ELR (cell line): ENCODE measurements around the gene OMA1.
"Not testable (repeated sequence)": the region's sequence is repeated elsewhere in the genome, so short reads cannot be mapped to it uniquely, and the experiment has no call there.

ENCODE experiments used
- DNase-seq: peaks from one replicate; pipeline ENCODE4 v3.0.0-alpha.2; 2015; ENCODE audit warnings: low read depth

Gene OMA1

DNA sequence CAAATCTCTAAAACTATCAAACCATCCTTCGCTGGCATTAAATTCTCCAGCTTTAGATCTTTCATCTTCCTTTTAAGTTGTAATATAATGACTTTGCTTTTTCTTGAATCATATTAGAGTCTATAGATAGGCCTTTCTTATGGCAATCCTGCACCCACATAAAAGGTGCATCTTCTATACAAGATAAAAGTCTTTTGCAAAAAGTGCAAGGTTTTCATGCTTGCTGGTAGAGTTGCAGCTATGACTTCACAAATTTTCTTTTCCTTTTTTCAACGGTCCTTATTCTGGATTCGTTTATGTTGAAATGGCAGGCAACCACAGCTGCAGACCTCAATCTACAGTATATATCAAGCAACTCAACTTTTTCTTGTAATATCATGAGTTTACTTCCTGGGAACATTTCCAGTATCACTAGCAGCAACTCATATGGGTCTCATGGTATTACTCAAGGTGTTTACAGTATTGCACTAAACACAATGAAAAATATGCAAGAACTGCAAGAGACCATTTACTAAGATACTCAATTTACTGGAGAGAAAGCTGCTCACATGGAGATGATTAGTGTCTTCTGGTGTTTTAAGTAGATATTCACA, 22.1 kb downstream of the OMA1 start:
- no peak for DNase-seq

DNA sequence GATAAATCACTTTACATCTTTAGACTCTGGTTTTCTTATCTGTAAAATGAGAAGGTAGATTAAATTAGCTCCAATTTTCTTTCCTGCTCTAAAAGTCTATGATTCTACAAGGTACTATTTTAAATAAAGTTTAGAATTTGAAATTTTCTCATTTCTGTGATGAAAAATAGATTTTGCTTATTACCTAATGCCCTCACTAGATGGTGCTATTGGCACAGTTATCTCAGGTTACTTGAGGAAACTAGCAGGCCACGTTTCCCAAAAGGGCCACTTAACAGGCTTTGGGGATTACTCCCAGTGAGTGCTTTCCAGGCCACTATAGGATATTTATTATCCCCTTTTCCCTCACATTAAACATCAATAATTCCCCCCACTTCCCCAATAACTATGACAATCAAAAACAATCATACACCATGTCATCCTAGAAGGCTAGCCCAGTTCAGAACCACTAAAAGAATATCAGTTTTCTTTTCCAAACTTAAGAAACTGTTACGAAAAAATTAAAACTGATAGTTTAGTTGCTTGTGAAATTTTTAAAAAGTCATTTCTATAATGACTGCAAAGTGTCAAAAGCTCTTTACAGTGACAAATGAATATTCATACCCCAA, 30.6 kb downstream of the OMA1 start:
- DNase-seq: peak; percentile 85

DNA sequence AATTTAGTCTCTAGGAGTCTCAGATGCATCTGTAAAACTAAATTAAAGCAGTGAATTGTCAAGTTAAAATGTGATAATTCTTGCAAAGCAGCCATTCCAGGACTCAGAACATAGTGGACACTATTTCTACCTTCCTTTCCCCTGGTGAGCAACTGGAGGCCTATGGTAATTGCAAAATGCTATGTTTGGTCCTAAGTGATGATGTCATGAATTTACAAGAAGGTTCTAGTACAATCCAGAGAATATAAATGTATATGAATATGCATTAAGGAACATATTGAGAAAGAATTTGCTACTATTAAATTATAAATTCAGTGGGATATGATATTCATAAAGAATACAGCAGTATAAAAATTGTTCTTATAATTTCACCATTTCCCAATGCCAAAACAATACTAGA, 32.6 kb downstream of the OMA1 start:
- no peak for DNase-seq

DNA sequence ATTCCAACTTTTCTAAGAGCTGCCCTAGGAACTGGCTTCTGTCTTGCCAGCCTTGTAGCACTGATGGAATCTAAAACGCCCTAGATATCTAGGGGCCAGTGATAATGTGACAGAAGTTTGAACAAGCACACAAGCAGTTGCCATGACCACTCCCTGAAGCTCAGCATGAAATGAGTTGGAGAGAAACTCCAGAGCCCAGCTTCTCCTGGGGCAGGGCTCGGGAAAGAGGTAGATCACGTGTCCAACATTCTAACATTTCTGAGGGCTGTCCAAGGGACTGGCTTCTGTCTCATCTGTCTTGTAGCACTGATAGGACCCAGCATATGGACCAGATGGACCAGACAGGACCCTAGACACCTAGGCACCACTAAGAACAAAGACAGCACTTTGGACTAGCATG, 37.9 kb downstream of the OMA1 start:
- DNase-seq: no peak

DNA sequence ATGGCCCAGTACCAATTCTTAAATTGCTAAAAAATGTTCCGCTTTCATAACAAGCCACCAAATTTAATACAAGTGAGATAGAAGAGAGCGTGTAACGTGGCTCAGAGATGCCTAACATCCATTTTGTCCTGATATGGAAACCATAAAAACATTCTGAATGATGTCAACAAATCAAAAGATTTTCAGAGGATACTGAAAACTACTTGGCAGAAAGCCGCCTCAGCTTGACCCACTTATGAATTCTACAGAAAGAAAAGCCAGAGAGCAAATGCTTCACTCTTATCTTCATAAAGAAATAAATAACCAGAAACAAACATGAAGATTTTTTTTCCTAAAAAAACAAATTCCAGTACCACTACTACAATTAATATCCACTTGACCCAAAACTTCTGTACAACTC, 41.2 kb downstream of the OMA1 start:
- no peak for DNase-seq

DNA sequence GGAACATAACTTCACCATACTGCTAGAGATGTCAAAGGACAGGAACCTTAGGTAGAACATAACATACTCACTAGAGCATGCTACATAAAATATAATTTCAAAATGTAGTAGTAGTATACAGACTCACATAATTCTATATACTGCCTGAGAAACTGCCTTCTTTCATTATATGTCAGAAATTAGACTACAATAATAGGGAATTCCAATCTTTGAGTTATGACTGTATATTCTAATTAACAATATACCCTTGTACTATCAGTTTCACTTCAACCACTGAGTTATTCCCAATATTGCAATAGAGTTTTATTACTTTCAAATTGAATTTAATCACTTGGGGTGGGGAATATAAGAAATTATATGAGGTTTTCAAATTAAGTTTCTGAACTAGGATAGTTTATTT, 44.0 kb downstream of the OMA1 start:
- no peak for DNase-seq

DNA sequence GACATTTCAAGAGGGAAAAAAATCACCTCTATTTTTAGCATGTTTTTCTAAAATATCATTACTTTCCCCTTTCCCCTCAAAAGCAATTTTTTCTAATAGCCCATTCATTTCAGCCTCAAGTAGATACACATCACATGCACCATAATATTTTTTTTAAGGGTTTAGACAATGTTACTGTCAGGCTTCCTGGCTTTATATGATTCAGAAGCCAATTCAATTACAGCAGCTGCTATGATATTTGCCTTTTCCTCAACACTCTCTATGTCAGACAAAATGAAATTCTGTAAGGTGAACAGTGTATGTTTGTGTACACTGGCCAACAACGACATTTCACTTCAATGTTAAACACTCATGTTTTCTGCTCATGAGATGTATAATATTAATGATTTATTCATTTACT, 46.5 kb downstream of the OMA1 start:
- no peak for DNase-seq

DNA sequence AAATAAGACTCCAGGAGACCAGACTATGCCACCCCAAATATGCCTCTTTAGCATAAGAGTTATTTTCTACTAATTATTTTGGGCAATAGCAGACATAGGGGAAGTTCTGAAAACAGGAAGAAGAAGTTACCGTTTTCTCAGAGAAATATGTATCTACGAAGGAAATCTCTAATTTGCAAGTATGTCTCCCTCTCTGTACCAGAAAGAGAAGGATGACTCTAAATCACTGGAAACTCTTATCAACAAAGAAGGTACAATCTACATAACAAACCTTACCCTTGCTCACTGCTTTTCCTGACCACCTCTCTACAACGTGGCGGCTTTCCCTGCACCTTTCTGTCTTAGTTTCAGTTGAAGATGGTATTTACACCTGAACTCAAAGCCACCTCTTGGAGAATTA, 49.0 kb downstream of the OMA1 start:
- DNase-seq: no peak

DNA sequence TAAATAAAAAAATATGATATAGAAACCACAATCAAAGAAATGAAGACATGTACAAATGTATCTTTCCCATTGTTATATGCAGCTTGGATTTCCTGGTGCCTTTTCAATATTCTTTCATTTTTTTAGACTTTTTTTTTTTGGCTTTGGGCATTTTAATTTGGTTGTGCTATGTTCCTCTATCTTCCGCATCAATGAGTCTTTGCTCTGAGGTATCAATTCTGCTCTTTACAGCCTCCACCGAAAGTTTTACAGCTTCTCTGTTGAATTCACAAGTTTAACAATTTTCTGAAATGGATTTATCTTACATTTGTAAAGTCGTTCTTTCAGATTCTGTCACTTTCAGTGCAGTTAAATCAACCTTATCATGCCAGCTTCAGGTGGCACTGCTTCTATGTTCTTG, 50.5 kb downstream of the OMA1 start:
- DNase-seq: no peak

DNA sequence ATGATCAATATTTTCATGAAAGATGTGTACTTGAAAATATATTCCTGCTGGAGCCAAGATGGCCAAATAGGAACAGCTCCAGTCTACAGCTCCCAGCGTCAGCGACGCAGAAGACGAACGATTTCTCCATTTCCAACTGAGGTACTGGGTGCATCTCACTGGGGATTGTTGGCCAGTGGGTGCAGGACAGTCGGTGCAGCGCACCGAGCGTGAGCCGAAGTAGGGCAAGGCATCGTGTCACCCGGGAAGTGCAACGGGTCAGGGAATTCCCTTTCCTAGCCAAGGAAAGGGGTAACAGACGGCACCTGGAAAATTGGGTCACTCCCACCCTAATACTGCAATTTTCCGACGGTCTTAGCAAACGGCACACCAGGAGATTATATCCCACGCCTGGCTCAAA, 57.6 kb downstream of the OMA1 start:
- not testable (repeated sequence) for DNase-seq

DNA sequence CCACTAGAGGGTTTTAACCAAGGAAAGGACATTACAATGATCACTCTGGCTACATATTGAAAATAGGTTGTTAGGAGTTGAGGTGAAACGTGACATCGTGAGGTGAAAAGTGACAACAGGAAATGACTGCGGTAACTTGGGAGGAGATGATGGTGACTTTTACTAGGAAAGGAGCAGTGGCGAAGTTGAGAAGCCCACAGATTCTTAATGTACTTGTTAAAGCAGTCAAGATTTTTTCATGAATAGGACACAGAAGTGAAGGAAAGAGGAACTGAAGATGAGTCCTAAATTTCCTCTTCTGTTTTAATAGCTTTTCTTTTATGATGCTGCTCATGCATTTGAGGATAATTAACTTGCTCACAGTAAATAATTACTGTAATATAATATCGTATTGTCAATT, 59.5 kb downstream of the OMA1 start:
- DNase-seq: no peak

DNA sequence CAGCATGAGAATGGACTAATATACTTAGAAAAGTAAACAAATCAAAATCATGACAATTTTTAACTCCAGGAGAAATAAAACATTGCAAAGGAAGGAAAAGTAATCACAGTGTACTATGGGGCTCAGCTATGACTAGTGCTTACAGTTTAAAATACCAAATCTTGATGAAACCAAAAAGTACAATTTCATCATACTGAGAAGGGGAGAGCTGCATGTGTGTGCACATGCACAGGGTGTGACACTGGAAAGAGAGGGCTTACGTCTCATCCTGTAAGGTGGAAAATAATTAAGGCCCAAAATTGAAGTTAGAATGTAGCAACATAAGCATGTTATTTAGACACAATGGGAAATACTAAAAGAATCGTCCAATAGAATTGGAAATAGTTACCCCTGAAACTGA, 64.6 kb downstream of the OMA1 start:
- no peak for DNase-seq

DNA sequence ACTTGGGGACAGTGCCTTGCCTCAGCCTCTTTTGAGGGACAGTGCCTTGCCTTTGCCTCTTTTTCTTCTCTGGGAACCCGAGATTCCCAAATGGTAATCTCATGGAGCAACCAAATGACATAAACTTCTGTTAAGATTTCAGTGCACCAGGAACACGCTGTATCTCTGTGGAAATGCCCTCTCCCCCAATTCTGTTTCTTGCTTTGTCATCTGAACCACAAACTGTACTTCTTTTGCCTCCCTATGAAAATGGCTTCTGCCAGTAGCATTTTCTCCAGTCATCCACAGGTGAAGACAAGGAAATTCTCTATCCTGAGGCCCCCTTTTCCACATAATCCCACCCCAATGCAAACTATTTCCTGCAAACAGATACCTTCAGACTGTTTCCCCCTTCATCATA, 66.3 kb downstream of the OMA1 start:
- DNase-seq: no peak

DNA sequence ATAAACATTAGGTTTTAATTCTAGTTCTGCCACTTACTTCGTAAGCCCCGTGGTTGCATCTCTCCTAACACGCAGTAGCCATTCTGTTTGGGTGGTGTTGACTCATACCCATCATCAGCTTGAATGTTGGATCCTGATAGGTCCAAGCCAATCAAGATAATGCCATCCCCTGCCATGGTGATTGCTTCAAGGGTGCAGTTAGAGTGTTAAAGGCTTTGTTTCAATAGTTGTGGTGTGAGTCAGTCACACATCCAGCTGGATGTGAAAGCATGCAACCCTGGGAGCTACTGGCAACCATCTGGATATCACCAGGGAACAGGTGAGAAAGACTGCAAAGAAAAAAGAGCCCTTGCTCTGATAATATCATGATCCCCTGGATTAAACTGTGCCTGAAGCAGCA, 69.1 kb downstream of the OMA1 start:
- DNase-seq: no peak

DNA sequence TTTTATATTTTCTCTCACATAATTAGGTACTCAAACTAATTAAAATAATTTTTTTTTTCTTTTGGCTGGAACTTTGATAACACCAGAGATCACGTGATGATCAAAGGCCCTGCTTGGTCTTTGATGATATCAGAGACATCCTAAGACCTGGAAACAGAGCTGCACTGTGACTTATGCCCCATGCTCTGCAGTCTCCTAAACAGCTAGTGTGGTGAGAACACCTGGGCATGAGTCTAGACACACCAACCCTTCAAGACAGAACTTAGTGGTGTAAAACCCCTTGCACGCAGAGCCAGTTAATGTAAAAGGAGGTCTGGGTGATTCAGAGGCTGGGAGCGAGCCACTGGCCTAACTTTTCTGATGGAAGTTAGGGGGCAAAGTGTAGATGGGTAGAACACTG, 70.3 kb downstream of the OMA1 start:
- no peak for DNase-seq

DNA sequence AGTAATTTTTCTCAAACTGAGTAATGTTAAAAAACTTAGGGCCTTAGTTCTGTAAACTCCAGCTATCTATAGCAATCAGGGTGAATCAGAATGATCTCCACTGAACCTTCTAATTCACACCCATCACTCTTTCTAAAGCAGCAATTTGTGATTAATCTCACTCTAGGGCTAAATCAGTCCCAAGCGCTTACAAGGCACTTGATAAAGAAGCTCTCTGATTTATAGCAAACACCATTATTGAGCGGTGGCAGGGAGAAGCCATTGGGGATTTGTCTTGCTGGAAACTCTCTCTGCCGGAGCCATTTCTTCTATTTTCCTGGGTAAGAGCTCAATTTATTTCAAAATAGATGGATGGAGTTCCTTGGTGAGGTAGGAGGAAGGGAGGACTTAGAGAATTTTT, 77.0 kb downstream of the OMA1 start:
- DNase-seq: no peak

DNA sequence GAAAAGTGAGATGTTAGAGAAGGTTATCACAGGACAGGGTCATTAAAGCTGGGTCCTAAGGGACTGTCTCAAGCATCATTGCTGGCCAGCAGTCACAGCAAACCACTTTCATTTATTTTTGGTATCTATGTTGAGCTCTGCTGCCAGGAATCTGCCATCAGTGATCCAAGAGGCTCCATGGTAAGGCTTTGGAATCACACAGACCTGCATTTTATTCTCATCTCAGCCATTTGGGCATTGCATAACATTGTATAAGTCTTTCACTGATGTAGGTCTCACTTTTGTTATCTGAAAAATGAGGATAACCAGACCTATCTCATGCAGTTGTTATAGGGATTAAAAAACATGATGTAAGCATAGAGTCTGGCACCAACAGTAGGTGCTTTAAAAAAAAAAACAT, 77.5 kb downstream of the OMA1 start:
- no peak for DNase-seq

DNA sequence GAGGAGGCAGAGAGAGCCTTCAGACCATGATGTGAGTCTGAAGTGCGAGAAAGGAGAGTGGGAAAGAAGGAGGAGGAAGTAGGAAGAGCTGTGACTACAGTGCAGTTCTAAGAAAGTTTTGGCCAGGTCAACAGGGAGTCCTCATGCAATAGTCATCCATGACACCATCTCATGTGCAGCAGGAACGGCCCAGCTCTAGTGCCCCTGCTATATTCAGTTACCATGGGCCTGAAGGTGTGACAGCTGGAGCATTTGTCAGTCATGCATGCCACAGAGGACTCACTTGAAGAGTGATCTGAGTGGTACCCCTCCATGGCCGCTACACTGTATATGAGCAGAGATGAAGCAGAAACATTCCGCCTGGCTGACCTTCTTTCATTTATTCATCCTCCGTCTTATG, 77.9 kb downstream of the OMA1 start:
- DNase-seq: no peak

DNA sequence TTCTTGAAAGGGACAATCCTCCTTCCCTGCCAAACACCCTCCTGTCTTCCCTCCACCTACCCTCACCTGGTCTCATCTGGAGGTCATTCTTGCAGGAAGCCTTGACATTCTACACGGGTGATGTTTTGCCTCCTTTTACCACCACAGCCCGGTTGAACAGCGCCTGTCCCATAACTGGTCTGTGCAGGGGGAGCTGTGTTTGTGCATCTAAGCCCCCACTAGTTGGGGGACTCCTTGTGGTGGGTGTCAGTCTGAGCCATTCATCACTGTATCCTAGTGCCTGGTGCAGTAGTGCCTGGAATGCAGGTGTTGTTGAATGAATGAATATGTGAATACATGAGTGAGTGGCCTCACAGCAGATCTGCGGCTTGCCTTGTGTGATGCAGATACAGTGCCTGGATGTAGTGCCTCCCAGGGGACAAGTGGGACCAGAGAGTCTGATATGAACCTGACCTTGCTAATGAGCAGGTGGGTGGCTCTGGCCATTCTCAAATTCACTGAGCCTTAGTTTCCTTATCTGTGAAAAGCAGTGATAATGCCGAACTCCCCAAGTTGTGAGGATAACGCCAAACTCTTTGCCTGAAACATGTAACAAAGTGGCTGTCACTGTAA, 79.8 kb downstream of the OMA1 start:
- no peak for DNase-seq

DNA sequence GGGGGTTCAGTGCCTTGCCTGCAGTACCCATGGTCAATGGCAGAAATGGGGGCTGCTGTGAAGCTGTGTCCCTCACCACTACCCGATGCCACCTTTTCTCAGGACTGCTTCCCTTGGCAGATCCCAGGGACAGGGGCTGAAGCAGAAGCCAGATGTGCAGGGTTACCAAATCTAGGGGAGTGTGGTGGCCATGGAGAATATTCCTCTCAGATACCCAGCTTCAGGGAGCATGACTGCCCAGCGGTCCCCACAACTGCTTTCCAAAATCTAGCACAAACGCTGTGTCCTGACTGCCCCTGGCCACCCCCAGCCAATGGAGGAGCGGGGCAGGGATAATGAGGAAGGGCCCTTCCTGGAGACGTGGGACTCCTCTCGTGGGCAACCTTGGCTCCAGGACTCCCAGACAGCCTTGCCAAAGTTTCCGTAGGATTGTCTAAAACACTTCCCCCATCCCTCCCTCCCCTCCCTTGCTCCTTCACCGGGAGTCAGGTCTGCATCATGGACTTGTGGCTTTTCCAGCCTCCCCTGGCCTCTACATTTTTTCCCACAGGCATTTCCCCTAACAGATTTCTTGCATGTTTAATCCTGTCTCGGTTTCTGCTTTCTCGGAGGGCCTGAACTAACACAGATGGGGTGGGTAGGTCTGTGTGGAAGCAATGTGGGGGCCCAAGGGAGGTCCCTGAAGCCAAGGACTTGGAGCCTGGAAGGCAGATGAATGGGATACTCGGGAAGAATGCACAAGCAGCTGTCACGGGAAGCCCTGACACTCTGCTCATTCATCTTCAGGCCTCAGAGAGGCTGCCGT, 80.5 kb downstream of the OMA1 start:
- peak; percentile 24 for DNase-seq

DNA sequence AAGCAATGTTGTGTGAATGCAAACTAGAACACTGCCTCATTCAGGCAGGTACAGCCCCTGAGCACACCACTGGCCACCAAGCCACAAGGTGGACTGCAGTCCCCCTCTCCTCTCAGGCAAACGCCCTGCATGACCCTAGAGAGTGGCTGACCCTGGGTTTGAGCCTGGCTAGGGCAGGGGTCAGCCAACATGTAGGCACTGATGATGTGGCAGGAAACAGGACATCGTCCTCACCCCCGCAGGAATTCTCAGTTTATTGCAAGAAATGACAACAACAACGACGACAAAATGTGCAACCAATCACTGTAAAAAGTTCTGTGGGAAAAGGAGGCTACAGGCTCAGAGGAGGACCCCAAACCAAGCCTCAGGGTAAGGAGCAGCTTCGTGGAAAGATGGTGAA, 81.3 kb downstream of the OMA1 start:
- no peak for DNase-seq

DNA sequence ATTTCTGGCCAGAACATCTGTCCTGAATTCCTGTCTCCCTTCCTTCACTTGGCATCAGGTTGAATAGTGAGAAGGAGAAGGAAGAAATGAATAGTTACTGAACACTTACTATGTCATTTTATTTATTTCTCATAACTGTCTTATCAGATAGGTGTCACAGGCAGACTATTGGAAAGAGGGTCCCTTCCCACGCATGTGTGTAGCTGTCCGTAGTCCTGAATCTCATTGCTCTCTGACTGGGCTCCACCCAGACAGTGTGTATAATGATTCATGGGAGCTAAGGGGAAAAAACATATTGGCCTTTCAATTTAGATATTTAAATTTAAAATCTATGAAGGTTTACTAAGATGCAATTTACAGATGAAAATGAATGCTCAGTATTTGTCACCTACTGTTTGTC, 86.1 kb downstream of the OMA1 start:
- DNase-seq: peak; percentile 22

DNA sequence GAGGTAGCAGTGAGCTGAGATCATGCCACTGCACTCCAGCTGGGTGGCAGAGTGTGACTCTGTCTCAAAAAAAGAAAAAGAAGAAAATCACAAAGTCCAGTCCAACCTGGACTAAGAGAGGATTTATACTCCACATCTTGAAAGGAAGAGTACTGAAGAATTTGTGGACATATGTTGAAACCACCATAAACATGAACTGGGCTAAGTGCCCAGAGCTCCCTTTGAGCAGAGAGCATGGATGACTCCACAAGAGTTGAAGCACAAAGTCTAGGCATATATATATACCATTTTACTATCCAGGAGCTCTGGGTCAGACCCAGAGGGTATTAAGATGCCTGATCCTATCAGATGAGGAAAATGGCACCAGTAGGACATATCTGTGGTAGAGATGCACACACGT, 86.6 kb downstream of the OMA1 start:
- DNase-seq: no peak
